ENCODE results near the gene EPB41L4A. TPM values are rescaled to one million over a fixed set of nuclear protein-coding genes. Genes with fewer than 3 reads are reported as not detected.
"Not testable (repeated sequence)": the region's sequence is repeated elsewhere in the genome, so short reads cannot be mapped to it uniquely, and the experiment has no call there.

The EPB41L4A gene, protein sequence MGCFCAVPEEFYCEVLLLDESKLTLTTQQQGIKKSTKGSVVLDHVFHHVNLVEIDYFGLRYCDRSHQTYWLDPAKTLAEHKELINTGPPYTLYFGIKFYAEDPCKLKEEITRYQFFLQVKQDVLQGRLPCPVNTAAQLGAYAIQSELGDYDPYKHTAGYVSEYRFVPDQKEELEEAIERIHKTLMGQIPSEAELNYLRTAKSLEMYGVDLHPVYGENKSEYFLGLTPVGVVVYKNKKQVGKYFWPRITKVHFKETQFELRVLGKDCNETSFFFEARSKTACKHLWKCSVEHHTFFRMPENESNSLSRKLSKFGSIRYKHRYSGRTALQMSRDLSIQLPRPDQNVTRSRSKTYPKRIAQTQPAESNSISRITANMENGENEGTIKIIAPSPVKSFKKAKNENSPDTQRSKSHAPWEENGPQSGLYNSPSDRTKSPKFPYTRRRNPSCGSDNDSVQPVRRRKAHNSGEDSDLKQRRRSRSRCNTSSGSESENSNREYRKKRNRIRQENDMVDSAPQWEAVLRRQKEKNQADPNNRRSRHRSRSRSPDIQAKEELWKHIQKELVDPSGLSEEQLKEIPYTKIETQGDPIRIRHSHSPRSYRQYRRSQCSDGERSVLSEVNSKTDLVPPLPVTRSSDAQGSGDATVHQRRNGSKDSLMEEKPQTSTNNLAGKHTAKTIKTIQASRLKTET
- 3.9 TPM for polyA plus RNA-seq (2013, experiment 1 of 2)
- 3.9 TPM for polyA plus RNA-seq (2013, experiment 2 of 2)

DNA sequence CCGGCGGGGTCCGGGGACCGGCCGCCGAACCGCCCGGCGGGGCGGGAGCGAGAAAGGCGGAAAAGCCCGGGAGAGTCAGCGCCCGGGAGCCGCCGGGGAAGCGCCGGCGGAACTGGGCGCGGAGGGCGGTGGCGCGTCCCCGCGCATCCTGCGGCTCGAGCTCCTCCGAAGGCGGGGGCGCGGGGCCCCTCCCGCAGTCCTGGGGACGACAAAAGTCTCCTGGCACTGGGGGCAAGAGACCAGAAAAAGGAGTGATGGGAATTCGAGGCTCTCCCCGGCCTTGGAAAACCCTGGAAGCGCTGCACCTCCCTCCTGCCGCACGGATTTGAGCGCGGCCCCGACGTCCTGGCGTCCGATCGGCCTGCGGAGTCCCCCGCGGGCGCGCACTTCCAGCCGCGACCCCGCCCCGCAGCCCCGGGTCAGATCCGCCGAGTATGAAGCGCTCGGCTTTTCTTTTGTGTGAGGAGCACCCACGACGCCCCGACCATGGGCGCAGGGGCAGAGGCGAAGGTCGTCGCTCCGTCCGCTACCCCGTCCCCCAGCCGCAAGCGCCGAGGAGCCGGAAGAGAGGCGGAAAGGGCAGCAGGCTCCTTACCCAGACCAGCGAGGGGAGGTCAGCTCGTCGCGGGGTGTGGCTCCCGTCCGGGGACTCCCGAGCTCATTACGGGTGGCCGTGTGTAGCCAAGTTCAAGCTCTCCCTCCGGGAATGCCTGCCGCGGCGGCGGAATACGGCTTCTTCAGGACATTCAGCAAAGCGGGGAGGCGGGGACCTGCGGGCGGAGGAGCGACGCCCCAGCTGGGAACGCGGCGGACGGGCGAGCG lies at the start of gene EPB41L4A:
TSS of gene EPB41L4A (minus strand) at position 114 of the 822 bp plus-strand sequence. CDS start 238 bp downstream, outside the sequence.
- Histone ChIP-seq H3K27ac (ENCODE audit: low read depth, low read length) (no peak within 1 kb of the TSS), H3K23ac (ENCODE audit: low read length) (peak within 1 kb of the TSS; percentile 69), H2BK120ac (ENCODE audit: low read depth, low read length) (peak within 1 kb of the TSS; percentile 5), H3K4me3 (ENCODE audit: low read length) (peak within 1 kb of the TSS; percentile 70), H4K5ac (ENCODE audit: low read length) (no peak within 1 kb of the TSS), H3K18ac (ENCODE audit: low read length) (peak within 1 kb of the TSS; percentile 81), H3K79me1 (ENCODE audit: low read length) (no peaks in the 10 kb centered on the region), H3K56ac (ENCODE audit: low read length) (peak within 1 kb of the TSS; percentile 90), H3K79me2 (ENCODE audit: control insufficient read depth, insufficient read depth, low read length) (no peaks in the 10 kb centered on the region), H3K4ac (ENCODE audit: low read depth, low read length) (peak within 1 kb of the TSS; percentile 28), H3K4me1 (ENCODE audit: control insufficient read depth, low read depth, low read length) (peaks cover 4% of the 10 kb centered on the region), H2BK15ac (replicated peaks; ENCODE audit: low read depth) (peak within 1 kb of the TSS; percentile 47), H4K8ac (ENCODE audit: low read depth, low read length) (peak within 1 kb of the TSS; percentile 30), H2AK5ac (ENCODE audit: low read length) (no peak within 1 kb of the TSS), H3K4me2 (ENCODE audit: low read length) (peak within 1 kb of the TSS; percentile 97), H3K36me3 (ENCODE audit: control insufficient read depth, insufficient read depth, low read length) (no peaks in the 10 kb centered on the region), H2BK5ac (ENCODE audit: low read length) (peak within 1 kb of the TSS; percentile 42), H3K27me3 (ENCODE audit: insufficient read depth, low read length, poor library complexity) (peaks cover 3% of the 10 kb centered on the region), H3K9ac (ENCODE audit: low read length) (peak within 1 kb of the TSS; percentile 72)
- no CpG with 5 or more reads among the region's 103 CpGs for WGBS (ENCODE audit: extremely low coverage, insufficient coverage, low lambda C conversion rate)
- DNase-seq = peak; percentile 76

DNA sequence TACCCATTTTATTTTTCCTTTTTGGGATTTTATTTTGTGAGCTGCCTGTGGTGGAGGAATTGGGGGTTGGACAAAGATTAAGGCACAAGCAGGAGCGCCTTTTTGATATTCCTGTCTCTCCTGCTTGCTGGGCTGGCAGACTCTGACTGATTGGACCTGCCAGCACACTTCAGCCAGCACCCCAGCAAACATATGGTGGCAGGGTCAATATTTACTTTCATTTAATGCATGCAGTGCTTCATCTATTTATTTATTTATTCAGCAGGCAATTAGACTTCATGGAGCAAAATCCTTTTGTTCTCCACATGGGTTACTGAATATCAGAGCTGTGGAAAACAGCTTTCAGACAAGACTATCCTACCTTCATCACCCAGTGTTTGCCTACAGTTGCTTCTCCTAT lies 48.4 kb upstream of the EPB41L4A start:
- Histone ChIP-seq H3K9ac (ENCODE audit: low read length) (no peak overlapping the region), H3K23ac (ENCODE audit: low read length) (no peak overlapping the region), H3K27ac (ENCODE audit: low read depth, low read length) (no peak overlapping the region), H3K4ac (ENCODE audit: low read depth, low read length) (no peak overlapping the region), H3K4me3 (ENCODE audit: low read length) (no peak overlapping the region), H2BK120ac (ENCODE audit: low read depth, low read length) (no peak overlapping the region), H2BK5ac (ENCODE audit: low read length) (no peak overlapping the region), H3K79me2 (ENCODE audit: control insufficient read depth, insufficient read depth, low read length) (no peaks in the 10 kb centered on the region), H3K56ac (ENCODE audit: low read length) (no peak overlapping the region), H3K4me1 (ENCODE audit: control insufficient read depth, low read depth, low read length) (no peaks in the 10 kb centered on the region), H3K79me1 (ENCODE audit: low read length) (no peaks in the 10 kb centered on the region), H3K36me3 (ENCODE audit: control insufficient read depth, insufficient read depth, low read length) (no peaks in the 10 kb centered on the region), H4K8ac (ENCODE audit: low read depth, low read length) (no peak overlapping the region), H3K4me2 (ENCODE audit: low read length) (no peak overlapping the region), H3K18ac (ENCODE audit: low read length) (no peak overlapping the region), H2AK5ac (ENCODE audit: low read length) (no peak overlapping the region), H3K27me3 (ENCODE audit: insufficient read depth, low read length, poor library complexity) (no peaks in the 10 kb centered on the region), H2BK15ac (replicated peaks; ENCODE audit: low read depth) (no peak overlapping the region), H4K5ac (ENCODE audit: low read length) (no peak overlapping the region)
- DNase-seq = no peak
- WGBS (ENCODE audit: extremely low coverage, insufficient coverage, low lambda C conversion rate) = no CpG with 5 or more reads among the region's 1 CpG

DNA sequence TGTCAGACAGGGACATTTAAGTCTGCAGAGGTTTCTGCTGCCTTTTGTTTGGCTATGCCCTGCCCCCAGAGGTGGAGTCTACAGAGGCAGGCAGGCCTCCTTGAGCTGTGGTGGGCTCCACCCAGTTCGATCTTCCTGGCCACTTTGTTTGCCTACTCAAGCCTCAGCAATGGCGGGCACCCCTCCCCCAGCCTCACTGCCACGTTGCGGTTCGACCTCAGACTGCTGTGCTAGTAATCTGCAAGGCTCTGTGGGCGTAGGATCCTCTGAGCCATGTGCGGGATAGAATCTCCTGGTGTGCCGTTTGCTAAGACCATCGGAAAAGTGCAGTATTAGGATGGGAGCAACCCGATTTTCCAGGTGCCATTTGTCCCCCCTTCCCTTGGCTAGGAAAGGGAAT lies 47.2 kb upstream of the EPB41L4A start:
- H3K9ac ChIP-seq (ENCODE audit: low read length); H3K79me1 ChIP-seq (ENCODE audit: low read length); H3K4me1 ChIP-seq (ENCODE audit: control insufficient read depth, low read depth, low read length); H3K18ac ChIP-seq (ENCODE audit: low read length); H4K8ac ChIP-seq (ENCODE audit: low read depth, low read length); DNase-seq; H4K5ac ChIP-seq (ENCODE audit: low read length); H2BK5ac ChIP-seq (ENCODE audit: low read length); H3K56ac ChIP-seq (ENCODE audit: low read length); H3K79me2 ChIP-seq (ENCODE audit: control insufficient read depth, insufficient read depth, low read length); H2BK15ac ChIP-seq (replicated peaks; ENCODE audit: low read depth); H3K27me3 ChIP-seq (ENCODE audit: insufficient read depth, low read length, poor library complexity); H3K36me3 ChIP-seq (ENCODE audit: control insufficient read depth, insufficient read depth, low read length); H3K4me2 ChIP-seq (ENCODE audit: low read length); H3K4me3 ChIP-seq (ENCODE audit: low read length); H2BK120ac ChIP-seq (ENCODE audit: low read depth, low read length); H3K27ac ChIP-seq (ENCODE audit: low read depth, low read length); H3K23ac ChIP-seq (ENCODE audit: low read length); H3K4ac ChIP-seq (ENCODE audit: low read depth, low read length); H2AK5ac ChIP-seq (ENCODE audit: low read length): not testable (repeated sequence)
- WGBS (ENCODE audit: extremely low coverage, insufficient coverage, low lambda C conversion rate) = no CpG with 5 or more reads among the region's 10 CpGs

DNA sequence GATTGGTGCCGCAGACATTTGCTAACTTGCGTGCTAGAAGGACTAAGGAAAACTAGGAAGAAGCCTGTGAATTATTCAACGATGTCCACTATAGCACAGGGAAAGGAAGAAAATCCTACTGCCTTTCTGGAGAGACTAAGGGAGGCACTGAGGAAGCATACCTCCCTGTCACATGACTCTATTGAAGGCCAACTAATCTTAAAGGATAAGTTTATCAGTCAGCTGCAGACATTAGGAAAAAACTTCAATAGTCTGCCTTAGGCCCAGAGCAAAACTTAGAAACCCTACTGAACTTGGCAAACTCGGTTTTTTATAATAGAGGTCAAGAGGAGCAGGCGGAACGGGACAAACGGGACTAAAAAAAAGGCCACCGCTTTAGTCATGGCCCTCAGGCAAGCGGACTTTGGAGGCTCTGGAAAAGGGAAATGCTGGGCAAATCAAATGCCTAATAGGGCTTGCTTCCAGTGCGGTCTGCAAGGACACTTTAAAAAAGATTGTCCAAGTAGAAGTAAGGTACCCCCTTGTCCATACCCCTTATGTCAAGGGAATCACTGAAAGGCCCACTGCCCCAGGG lies 28.2 kb upstream of the EPB41L4A start:
- not testable (repeated sequence) for H3K79me2 ChIP-seq (ENCODE audit: control insufficient read depth, insufficient read depth, low read length); H3K4ac ChIP-seq (ENCODE audit: low read depth, low read length); H3K18ac ChIP-seq (ENCODE audit: low read length); H3K36me3 ChIP-seq (ENCODE audit: control insufficient read depth, insufficient read depth, low read length); H3K4me2 ChIP-seq (ENCODE audit: low read length); H3K79me1 ChIP-seq (ENCODE audit: low read length); H4K5ac ChIP-seq (ENCODE audit: low read length); H2BK5ac ChIP-seq (ENCODE audit: low read length); DNase-seq; H3K4me3 ChIP-seq (ENCODE audit: low read length); H3K56ac ChIP-seq (ENCODE audit: low read length); H3K27ac ChIP-seq (ENCODE audit: low read depth, low read length); H3K9ac ChIP-seq (ENCODE audit: low read length); H3K4me1 ChIP-seq (ENCODE audit: control insufficient read depth, low read depth, low read length); H4K8ac ChIP-seq (ENCODE audit: low read depth, low read length); H2BK15ac ChIP-seq (replicated peaks; ENCODE audit: low read depth); H3K23ac ChIP-seq (ENCODE audit: low read length); H3K27me3 ChIP-seq (ENCODE audit: insufficient read depth, low read length, poor library complexity); H2BK120ac ChIP-seq (ENCODE audit: low read depth, low read length); H2AK5ac ChIP-seq (ENCODE audit: low read length)
- no CpG with 5 or more reads among the region's 10 CpGs for WGBS (ENCODE audit: extremely low coverage, insufficient coverage, low lambda C conversion rate)

DNA sequence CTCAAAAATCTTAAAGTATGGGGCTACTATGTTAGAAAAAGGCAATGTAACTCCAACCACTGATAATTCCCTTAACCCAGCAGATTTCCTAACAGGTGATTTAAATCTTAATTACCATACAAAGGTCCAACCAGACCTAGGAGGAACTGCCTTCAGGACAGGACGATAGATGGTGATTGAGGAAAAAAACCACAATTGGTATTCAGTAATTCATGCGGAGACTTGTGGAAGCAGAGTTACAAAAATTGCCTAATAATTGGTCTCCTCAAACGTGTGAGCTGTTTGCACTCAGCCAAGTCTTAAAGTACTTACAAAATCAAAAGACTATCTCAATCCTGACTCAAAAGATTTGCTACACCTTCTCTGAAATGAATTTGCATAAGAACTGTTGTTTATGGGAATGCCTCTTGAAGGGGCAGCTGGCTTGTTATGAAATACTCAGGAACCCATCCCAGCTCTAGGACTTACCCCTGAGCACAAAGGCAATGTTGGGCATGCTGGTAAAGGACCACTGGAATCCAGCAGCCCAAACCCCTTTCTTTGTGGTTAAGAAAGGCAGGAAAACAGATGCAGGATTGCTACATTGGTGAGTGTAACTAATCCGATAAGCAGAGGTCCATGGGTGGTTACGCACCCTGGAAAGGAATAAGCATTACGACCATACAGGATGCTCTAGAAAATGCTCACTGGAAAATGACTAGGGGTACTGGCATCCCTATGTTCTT lies 26.7 kb upstream of the EPB41L4A start:
- Histone ChIP-seq H3K4me1 (ENCODE audit: control insufficient read depth, low read depth, low read length) (no peaks in the 10 kb centered on the region), H4K5ac (ENCODE audit: low read length) (no peak overlapping the region)

More for the DNA sequence above, 26.7 kb upstream of the EPB41L4A start:
- Histone ChIP-seq H3K9ac (ENCODE audit: low read length) (no peak overlapping the region), H2BK15ac (replicated peaks; ENCODE audit: low read depth) (no peak overlapping the region), H3K79me1 (ENCODE audit: low read length) (no peaks in the 10 kb centered on the region), H2BK5ac (ENCODE audit: low read length) (no peak overlapping the region), H2BK120ac (ENCODE audit: low read depth, low read length) (no peak overlapping the region), H3K18ac (ENCODE audit: low read length) (no peak overlapping the region), H3K79me2 (ENCODE audit: control insufficient read depth, insufficient read depth, low read length) (no peaks in the 10 kb centered on the region), H4K8ac (ENCODE audit: low read depth, low read length) (no peak overlapping the region), H3K23ac (ENCODE audit: low read length) (no peak overlapping the region), H3K56ac (ENCODE audit: low read length) (no peak overlapping the region), H2AK5ac (ENCODE audit: low read length) (no peak overlapping the region), H3K27me3 (ENCODE audit: insufficient read depth, low read length, poor library complexity) (no peaks in the 10 kb centered on the region), H3K4me3 (ENCODE audit: low read length) (no peak overlapping the region), H3K27ac (ENCODE audit: low read depth, low read length) (no peak overlapping the region), H3K4ac (ENCODE audit: low read depth, low read length) (no peak overlapping the region), H3K4me2 (ENCODE audit: low read length) (no peak overlapping the region), H3K36me3 (ENCODE audit: control insufficient read depth, insufficient read depth, low read length) (no peaks in the 10 kb centered on the region)
- WGBS (ENCODE audit: extremely low coverage, insufficient coverage, low lambda C conversion rate) = no CpG with 5 or more reads among the region's 6 CpGs
- peak; percentile 53 for DNase-seq

All from mesendoderm (in vitro differentiated cells).